H1 (cell line): ENCODE data around the gene ZBTB8B. TPM values are rescaled to one million over a fixed set of nuclear protein-coding genes. Genes with fewer than 3 reads are reported as not detected.

Experiments used
- CTCF ChIA-PET: fragments of 300-600 bp; sonication (Branson Sonifier 250); formaldehyde crosslinking; loops from one replicate; lab custom pipeline; 2021; ENCODE audit not compliant: partially characterized antibody; lab: Charles Lee
- POLR2A ChIA-PET: fragments of 300-600 bp; sonication (Branson Sonifier 250); formaldehyde crosslinking; loops from one replicate; lab custom pipeline; 2021; ENCODE audit warnings: inconsistent platforms; ENCODE audit not compliant: partially characterized antibody; lab: Charles Lee
- DNase-seq, 2 experiments: peaks; one replicate each; pipeline versions ENCODE4 v3.0.0 to v3.0.0-alpha.2; 2010 to 2022; ENCODE audit warnings: low spot score in 2 of 2, low read depth in 1 of 2, mixed read lengths in 1 of 2
- FAIRE-seq: peaks from 2 replicates; lab custom pipeline; 2011; peaks lifted over from hg19 to GRCh38; lab: Jason Lieb, UNC
- H2AFZ ChIP-seq: 2 replicates; pipeline ENCODE4 v1.8.1; 2012; ENCODE audit warnings: low read length, inconsistent platforms
- H2AK5ac ChIP-seq: 2 replicates; pipeline ENCODE4 v1.6.1; 2013; ENCODE audit warnings: low read depth, low read length
- H2BK120ac ChIP-seq: replicated peaks from 2 replicates; pipeline ENCODE3; 2013; ENCODE audit warnings: low read depth, low read length, inconsistent platforms
- H2BK12ac ChIP-seq: 2 replicates; pipeline ENCODE4 v1.6.1; 2013; ENCODE audit warnings: low read depth, low read length
- H2BK15ac ChIP-seq: 2 replicates; pipeline ENCODE4 v1.6.1; 2013; ENCODE audit warnings: low read length
- H2BK20ac ChIP-seq: 2 replicates; pipeline ENCODE4 v1.6.1; 2013; ENCODE audit warnings: low read length
- H2BK5ac ChIP-seq: 2 replicates; pipeline ENCODE4 v1.6.1; 2013; ENCODE audit warnings: low read depth, low read length
- H3K14ac ChIP-seq: 2 replicates; pipeline ENCODE4 v1.6.1; 2013; ENCODE audit warnings: inconsistent platforms; ENCODE audit not compliant: insufficient read length
- H3K18ac ChIP-seq: 2 replicates; pipeline ENCODE4 v1.6.1; 2013; ENCODE audit warnings: low read length; ENCODE audit errors: extremely low read depth
- H3K23ac ChIP-seq: 2 replicates; pipeline ENCODE4 v1.6.1; 2013; ENCODE audit warnings: inconsistent platforms; ENCODE audit not compliant: insufficient read length
- H3K23me2 ChIP-seq: 2 replicates; pipeline ENCODE4 v1.6.1; 2013; ENCODE audit warnings: low read depth, low read length
- H3K27ac ChIP-seq: 2 replicates; pipeline ENCODE4 v1.6.1; 2011; ENCODE audit warnings: low read depth, low read length, inconsistent platforms
- H3K27me3 ChIP-seq, 4 experiments: replicated peaks in 1 of 4; 1 replicate in 1 of 4; 2 replicates in 3 of 4; pipeline versions ENCODE4 v1.6.1 to v1.8.1; 2011 to 2013; ENCODE audit warnings: low read length in 3 of 4, mild to moderate bottlenecking in 3 of 4, inconsistent platforms in 2 of 4, mixed read lengths in 2 of 4, moderate library complexity in 1 of 4; ENCODE audit not compliant: control insufficient read depth in 3 of 4, insufficient read depth in 3 of 4; ENCODE audit errors: extremely low read depth in 1 of 4
- H3K36me3 ChIP-seq, 4 experiments: 2 replicates each; pipeline versions ENCODE4 v1.6.1 to v1.8.1; 2011 to 2013; ENCODE audit warnings: mild to moderate bottlenecking in 4 of 4, low read length in 3 of 4, moderate library complexity in 2 of 4, control low read depth in 1 of 4, inconsistent platforms in 1 of 4; ENCODE audit not compliant: insufficient read depth in 4 of 4, control insufficient read depth in 2 of 4
- H3K4ac ChIP-seq: replicated peaks from 2 replicates; pipeline ENCODE3; 2013; ENCODE audit warnings: low read length, low read depth, mixed read lengths, inconsistent platforms; ENCODE audit not compliant: insufficient read length
- H3K4me1 ChIP-seq, 4 experiments: replicated peaks in 1 of 4; 1 replicate in 1 of 4; 2 replicates in 3 of 4; pipeline versions ENCODE4 v1.6.1 to v1.8.1; 2011 to 2013; ENCODE audit warnings: low read length in 3 of 4, inconsistent platforms in 2 of 4, mixed read lengths in 1 of 4; ENCODE audit not compliant: insufficient read depth in 4 of 4, control insufficient read depth in 3 of 4
- H3K4me2 ChIP-seq, 2 experiments: 2 replicates each; pipeline versions ENCODE4 v1.6.1 to v1.8.1; 2011 to 2013; ENCODE audit warnings: low read depth in 2 of 2, low read length in 2 of 2, control low read depth in 1 of 2, inconsistent platforms in 1 of 2, mild to moderate bottlenecking in 1 of 2; ENCODE audit not compliant: insufficient read depth in 1 of 2
- H3K4me3 ChIP-seq, 4 experiments: fragments of 200-600, 300-600 bp in 1 of 4; sonication (generic), shearing (Covaris generic), sonication (Bioruptor Twin) in 1 of 4; 2 replicates each; pipeline versions ENCODE4 v1.5.1 to v1.8.1; 2011 to 2016; ENCODE audit warnings: low read length in 4 of 4, low read depth in 3 of 4, control low read depth in 2 of 4, inconsistent platforms in 2 of 4, mild to moderate bottlenecking in 2 of 4, mixed read lengths in 1 of 4, moderate library complexity in 1 of 4; ENCODE audit not compliant: insufficient read depth in 2 of 4; ENCODE audit errors: extremely low read depth in 1 of 4
- H3K56ac ChIP-seq: replicated peaks from 2 replicates; pipeline ENCODE3; 2013; ENCODE audit warnings: low read depth, mild to moderate bottlenecking, mixed read lengths, low read length, inconsistent platforms; ENCODE audit not compliant: insufficient read length
- H3K79me1 ChIP-seq: 2 replicates; pipeline ENCODE4 v1.6.1; 2013; ENCODE audit warnings: low read depth, low read length, control low read depth
- H3K79me2 ChIP-seq, 2 experiments: 2 replicates each; pipeline versions ENCODE4 v1.6.1 to v1.8.1; 2012 to 2013; ENCODE audit warnings: low read length in 2 of 2, mild to moderate bottlenecking in 2 of 2, inconsistent platforms in 1 of 2; ENCODE audit not compliant: insufficient read depth in 2 of 2, control insufficient read depth in 1 of 2
- H3K9ac ChIP-seq, 4 experiments: replicated peaks in 1 of 4; 1 replicate in 1 of 4; 2 replicates in 3 of 4; pipeline versions ENCODE4 v1.6.1 to v1.8.1; 2011 to 2013; ENCODE audit warnings: low read depth in 3 of 4, low read length in 3 of 4, control low read depth in 2 of 4, mild to moderate bottlenecking in 2 of 4, moderate library complexity in 2 of 4, inconsistent platforms in 1 of 4; ENCODE audit errors: extremely low read depth in 1 of 4
- H3K9me3 ChIP-seq, 2 experiments: 2 replicates each; pipeline versions ENCODE4 v1.6.1 to v1.8.1; 2012 to 2013; ENCODE audit warnings: mild to moderate bottlenecking in 2 of 2, moderate library complexity in 2 of 2, control low read depth in 1 of 2, inconsistent platforms in 1 of 2, low read depth in 1 of 2, low read length in 1 of 2, mixed read lengths in 1 of 2; ENCODE audit not compliant: insufficient read depth in 2 of 2
- H4K20me1 ChIP-seq, 2 experiments: replicated peaks in 1 of 2; 2 replicates each; pipeline versions ENCODE3 to v1.8.1; 2011 to 2013; ENCODE audit warnings: inconsistent platforms in 2 of 2, low read length in 2 of 2, mild to moderate bottlenecking in 1 of 2; ENCODE audit not compliant: insufficient read depth in 2 of 2, control insufficient read depth in 1 of 2
- H4K5ac ChIP-seq: 2 replicates; pipeline ENCODE4 v1.6.1; 2013; ENCODE audit warnings: low read length, low read depth, mixed read lengths, inconsistent platforms; ENCODE audit not compliant: insufficient read length
- H4K8ac ChIP-seq: 2 replicates; pipeline ENCODE4 v1.8.0; 2013; ENCODE audit warnings: mild to moderate bottlenecking, moderate library complexity, low read length, inconsistent platforms; ENCODE audit not compliant: insufficient read depth; ENCODE audit errors: extremely low read depth
- H4K91ac ChIP-seq: replicated peaks from 2 replicates; pipeline ENCODE3; 2013; ENCODE audit warnings: low read length, mixed read lengths, inconsistent platforms; ENCODE audit not compliant: insufficient read length
- CEBPB ChIP-seq: IDR thresholded peaks from 2 replicates; pipeline ENCODE4 v1.6.1; 2012; ENCODE audit warnings: low read depth, low read length
- CHD1 ChIP-seq: IDR thresholded peaks from 2 replicates; pipeline ENCODE4 v1.6.1; 2012; ENCODE audit warnings: low read depth, low read length, improper control_type of control experiment
- EP300 ChIP-seq, 2 experiments: IDR thresholded peaks; 1 replicate in 1 of 2; 2 replicates in 1 of 2; pipeline ENCODE4 v1.6.1; 2011 to 2012; ENCODE audit warnings: low read depth in 2 of 2, low read length in 2 of 2, mild to moderate bottlenecking in 2 of 2, borderline replicate concordance in 1 of 2, inconsistent platforms in 1 of 2, moderate library complexity in 1 of 2
- HDAC2 ChIP-seq, 2 experiments: fragments of 300-600 bp in 1 of 2; sonication (generic) in 1 of 2; IDR thresholded peaks; 2 replicates each; pipeline ENCODE4 v1.6.1; 2011 to 2012; ENCODE audit warnings: low read depth in 2 of 2, low read length in 2 of 2, mild to moderate bottlenecking in 2 of 2, moderate library complexity in 2 of 2, borderline replicate concordance in 1 of 2, inconsistent platforms in 1 of 2
- JUND ChIP-seq: IDR thresholded peaks from 2 replicates; pipeline ENCODE4 v1.6.1; 2011; ENCODE audit warnings: mild to moderate bottlenecking, improper control_type of control experiment, low read length
- MAX ChIP-seq: IDR thresholded peaks from 2 replicates; pipeline ENCODE4 v1.6.1; 2012; ENCODE audit warnings: inconsistent platforms
- POU5F1 ChIP-seq: IDR thresholded peaks from 2 replicates; pipeline ENCODE4 v1.6.1; 2011; ENCODE audit warnings: low read depth, mild to moderate bottlenecking, low read length, moderate library complexity
- RFX5 ChIP-seq: IDR thresholded peaks from 2 replicates; pipeline ENCODE4 v1.6.1; 2011; ENCODE audit warnings: low read depth, low read length, improper control_type of control experiment, borderline replicate concordance
- RNF2 ChIP-seq: fragments of 200-900, 300-1000 bp; sonication (generic); IDR thresholded peaks from 2 replicates; pipeline ENCODE4 v1.7.1; 2016; ENCODE audit warnings: borderline replicate concordance, low read depth, mild to moderate bottlenecking, antibody characterized with exemption, low read length; ENCODE audit not compliant: poor library complexity, severe bottlenecking; ENCODE audit errors: missing control alignments
- ZNF274 ChIP-seq: IDR thresholded peaks from 2 replicates; pipeline ENCODE4 v1.7.0; 2012; ENCODE audit warnings: low read length, borderline replicate concordance; ENCODE audit errors: extremely low read depth
- WGBS, 2 experiments: shearing (Covaris generic) in 1 of 2; methylation state at CpG; one replicate each; pipeline versions ENCODE4 v1.1.6 to v1.1.7; 2013 to 2015; ENCODE audit warnings: low lambda C conversion rate in 2 of 2, mixed read lengths in 2 of 2, inconsistent platforms in 1 of 2, low coverage in 1 of 2, missing lambda C conversion rate in 1 of 2; ENCODE audit not compliant: insufficient replicate concordance in 2 of 2, insufficient coverage in 1 of 2, insufficient read length in 1 of 2; ENCODE audit errors: extremely low coverage in 1 of 2, missing lambda C conversion rate in 1 of 2; 5-methylcytosine and 5-hydroxymethylcytosine counted together
- polyA plus RNA-seq, 7 experiments: library from polyadenylated mRNA; depleted of rRNA in 3 of 7; stranded (reverse) in 5 of 7; unstranded in 2 of 7; fragments of >200 nt in 5 of 7; fragments of 200-250 nt in 2 of 7; gene quantifications; 1 replicate in 5 of 7; 2 replicates in 1 of 7; 4 replicates in 1 of 7; pipeline versions ENCODE4 v1.2.1 to v1.2.3, GENCODE V29; 2011 to 2013; ENCODE audit warnings: missing spikeins in 2 of 7, mixed read lengths in 2 of 7
- total RNA-seq: library from RNA; stranded (reverse); fragmentation: NEBNext Ultra II Directional; extraction: Animal tissue kit (Norgen Biotek cat#: 25700); gene quantifications from 2 replicates; pipeline ENCODE4 v1.2.1, GENCODE V29; 2021
- TF ChIP-seq, protein P1 (sequence below): IDR thresholded peaks from 2 replicates; pipeline ENCODE4 v1.6.1; 2011; ENCODE audit warnings: low read depth, mild to moderate bottlenecking, low read length; ENCODE audit not compliant: insufficient read depth

ZBTB8B gene
- total and polyA plus RNA-seq, 2 of the 8 experiments (the other 6 are each of a cell fraction or from before 2014, with no cell fraction given): 1.3 to 3.7 TPM

DNA sequence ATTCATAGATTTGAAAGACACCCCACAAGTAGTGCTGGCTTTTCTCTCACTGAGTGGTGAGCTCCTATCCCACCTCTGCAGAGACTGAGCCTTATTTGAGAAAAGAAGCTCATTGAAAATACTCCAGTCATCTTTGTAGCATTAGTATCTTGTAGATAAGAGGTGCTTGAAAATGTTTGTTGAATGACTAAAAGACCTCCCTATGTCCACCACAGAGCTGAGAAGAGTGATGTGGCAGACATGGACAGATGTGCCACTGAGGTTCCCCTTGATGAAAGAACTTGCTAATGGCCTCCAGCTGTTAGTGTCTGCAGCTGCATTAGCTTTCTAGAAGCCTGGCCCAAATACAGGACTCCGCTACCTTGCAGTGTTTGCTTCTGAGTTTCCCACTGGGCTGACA is 45.1 kb downstream of the ZBTB8B start:
- Histone ChIP-seq H3K56ac (no peak overlapping the region), H3K4me3 (no peak overlapping the region), H4K20me1 (no peaks in the 10 kb centered on the region), H3K4me2 (no peak overlapping the region), H3K14ac (no peak overlapping the region), H4K8ac (no peak overlapping the region), H3K23ac (no peak overlapping the region), H3K79me2 (no peaks in the 10 kb centered on the region), H2AK5ac (no peak overlapping the region), H3K4ac (no peak overlapping the region), H2BK5ac (no peak overlapping the region), H2BK120ac (no peak overlapping the region), H3K9me3 (no peaks in the 10 kb centered on the region), H2BK12ac (no peak overlapping the region), H4K91ac (no peak overlapping the region), H2BK20ac (no peak overlapping the region), H3K36me3 (no peaks in the 10 kb centered on the region), H3K4me1 (no peaks in the 10 kb centered on the region), H3K23me2 (no peaks in the 10 kb centered on the region), H2BK15ac (no peak overlapping the region), H3K9ac (no peak overlapping the region; a peak in 1 of 7 replicates), H3K27me3 (no peaks in the 10 kb centered on the region), H3K79me1 (no peaks in the 10 kb centered on the region), H3K27ac (no peak overlapping the region), H3K18ac (no peak overlapping the region), H4K5ac (no peak overlapping the region), H2AFZ (no peak overlapping the region)
- FAIRE-seq (no peak), DNase-seq (no peak)
- ChIA-PET CTCF (interaction anchor here (1.2 to 2.3 kb wide), 2 partner anchors 11 to 110 kb away, joined by 3 to 15 read pairs; no protein-coding TSS in a partner anchor), POLR2A (interaction anchor here (0.5 to 1.4 kb wide), 3 partner anchors 8 to 18 kb away, joined by 3 to 6 read pairs (median 5); no protein-coding TSS in a partner anchor)
- 100% methylated on average over 1 of the region's 1 CpG; no CpG with 5 or more reads in 1 of the 2 experiments for WGBS, 2 experiments
- TF ChIP-seq POU5F1 (no peak), HDAC2 (IDR thresholded peaks at IDR 0.05; ENCODE audit: borderline replicate concordance in 1 of 2, low read depth in 2 of 2, low read length in 2 of 2) (no peak), RFX5 (no peak), JUND (no peak), CEBPB (no peak), MAX (no peak), EP300 (IDR thresholded peaks at IDR 0.05; ENCODE audit: borderline replicate concordance in 1 of 2, low read depth in 2 of 2, low read length in 2 of 2) (no peak), CHD1 (no peak), RNF2 (no peak), ZNF274 (no peak)
- TF ChIP-seq, protein P1, sequence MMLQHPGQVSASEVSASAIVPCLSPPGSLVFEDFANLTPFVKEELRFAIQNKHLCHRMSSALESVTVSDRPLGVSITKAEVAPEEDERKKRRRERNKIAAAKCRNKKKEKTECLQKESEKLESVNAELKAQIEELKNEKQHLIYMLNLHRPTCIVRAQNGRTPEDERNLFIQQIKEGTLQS: no peak
